Body of pancreas (tissue), 4 donors: Measurements from ENCODE around the gene OR2A14. TPM values are rescaled to one million over a fixed set of nuclear protein-coding genes. Genes with fewer than 3 reads are reported as not detected.

Source experiments
- ATAC-seq: fragments of 150-250 bp; one replicate; pipeline ENCODE4 v1.9.1; 2016
- DNase-seq, 4 donors: peaks; one replicate each; pipeline ENCODE4 v3.0.0-alpha.2; 2019
- H3K27ac ChIP-seq, 4 donors: fragments of 200-600 bp; sonication (generic); 1 replicate in 3 of 4; 2 replicates in 1 of 4; pipeline versions ENCODE4 v1.5.1 to v1.6.1; 2016 to 2019; ENCODE audit warnings: mild to moderate bottlenecking in 1 of 4, mixed read lengths in 1 of 4, moderate library complexity in 1 of 4
- H3K27me3 ChIP-seq, 2 donors: fragments of 200-600 bp; sonication (generic); one replicate each; pipeline ENCODE4 v1.6.0; 2016; ENCODE audit warnings: mild to moderate bottlenecking in 1 of 2
- H3K36me3 ChIP-seq, 2 donors: fragments of 200-600 bp; sonication (generic); replicated peaks in 1 of 2; 2 replicates each; pipeline ENCODE4 v1.5.1; 2016; ENCODE audit warnings: low read depth in 2 of 2; ENCODE audit not compliant: insufficient read depth in 1 of 2
- H3K4me1 ChIP-seq: fragments of 200-600 bp; sonication (generic); one replicate; pipeline ENCODE4 v1.6.0; 2016
- H3K4me3 ChIP-seq, 2 donors: fragments of 200-600 bp; sonication (generic); 1 replicate in 1 of 2; 2 replicates in 1 of 2; pipeline ENCODE4 v1.5.1; 2016 to 2019
- H3K9me3 ChIP-seq, 3 donors: fragments of 200-600 bp; sonication (generic); 1 replicate in 2 of 3; 2 replicates in 1 of 3; pipeline ENCODE4 v1.5.1; 2016
- POLR2A ChIP-seq, 3 donors: fragments of 450-650 bp; IDR thresholded peaks; one replicate each; pipeline ENCODE4 v1.6.1; 2016; ENCODE audit warnings: antibody characterized with exemption in 3 of 3, mild to moderate bottlenecking in 2 of 3
- whole genome bisulfite sequencing, 2 donors: methylation state at CpG; one replicate each; pipeline ENCODE4 v1.1.5; 2017; 5-methylcytosine and 5-hydroxymethylcytosine counted together
- intact Hi-C: fragments of 100-400 bp; cut with DNase I; formaldehyde crosslinking; loops from one replicate; pipeline ENCODE4 v1.15.1; 2023
- total RNA-seq, 2 donors: library from RNA; depleted of rRNA; stranded (reverse); fragments of >200 nt; gene quantifications; one replicate each; pipeline ENCODE4 v1.1.0, GENCODE V29; 2016
- TF ChIP-seq, protein P1 (sequence below), 7 experiments: fragments of 450-650 bp in 4 of 7; fragments of 200-600 bp in 3 of 7; sonication (generic) in 3 of 7; IDR thresholded peaks; one replicate each; pipeline ENCODE4 v1.5.1; 2016 to 2019; ENCODE audit warnings: antibody characterized with exemption in 7 of 7

Gene OR2A14
- total RNA-seq, 2 donors from 2014 or later, result not detected

DNA sequence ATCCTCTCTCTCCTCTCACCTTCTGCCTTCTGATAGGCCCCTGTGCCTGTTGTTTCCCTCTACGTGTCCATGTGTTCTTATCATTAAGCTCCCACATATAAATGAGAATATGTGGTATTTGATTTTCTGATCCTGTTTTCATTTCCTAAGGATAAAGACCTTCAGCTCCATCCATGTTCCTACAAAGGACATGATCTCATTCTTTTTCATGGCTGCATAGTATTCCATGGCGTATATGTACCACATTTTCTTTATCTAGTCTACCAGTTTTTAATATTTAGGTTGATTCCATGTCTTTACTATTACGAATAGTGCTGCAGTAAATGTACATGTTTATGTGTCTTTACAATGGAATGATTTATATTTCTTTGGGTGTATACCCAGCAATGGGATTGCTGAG lies 32.3 kb upstream of the OR2A14 start:
- no peaks in the 10 kb centered on the region for H3K9me3 ChIP-seq
- no peak for ATAC-seq
- no peak overlapping the region for H3K27ac ChIP-seq
- 71 to 86% methylated on average over 3 of the region's 3 CpGs for WGBS, 2 donors
- no peaks in the 10 kb centered on the region for H3K4me1 ChIP-seq
- no peaks in the 10 kb centered on the region for H3K27me3 ChIP-seq
- intact Hi-C loops, result no loop called here
- H3K4me3 ChIP-seq, result no peak overlapping the region
- DNase-seq, result no peak
- no peak for TF ChIP-seq POLR2A (IDR thresholded peaks at IDR 0.05)
- TF ChIP-seq, protein P1, sequence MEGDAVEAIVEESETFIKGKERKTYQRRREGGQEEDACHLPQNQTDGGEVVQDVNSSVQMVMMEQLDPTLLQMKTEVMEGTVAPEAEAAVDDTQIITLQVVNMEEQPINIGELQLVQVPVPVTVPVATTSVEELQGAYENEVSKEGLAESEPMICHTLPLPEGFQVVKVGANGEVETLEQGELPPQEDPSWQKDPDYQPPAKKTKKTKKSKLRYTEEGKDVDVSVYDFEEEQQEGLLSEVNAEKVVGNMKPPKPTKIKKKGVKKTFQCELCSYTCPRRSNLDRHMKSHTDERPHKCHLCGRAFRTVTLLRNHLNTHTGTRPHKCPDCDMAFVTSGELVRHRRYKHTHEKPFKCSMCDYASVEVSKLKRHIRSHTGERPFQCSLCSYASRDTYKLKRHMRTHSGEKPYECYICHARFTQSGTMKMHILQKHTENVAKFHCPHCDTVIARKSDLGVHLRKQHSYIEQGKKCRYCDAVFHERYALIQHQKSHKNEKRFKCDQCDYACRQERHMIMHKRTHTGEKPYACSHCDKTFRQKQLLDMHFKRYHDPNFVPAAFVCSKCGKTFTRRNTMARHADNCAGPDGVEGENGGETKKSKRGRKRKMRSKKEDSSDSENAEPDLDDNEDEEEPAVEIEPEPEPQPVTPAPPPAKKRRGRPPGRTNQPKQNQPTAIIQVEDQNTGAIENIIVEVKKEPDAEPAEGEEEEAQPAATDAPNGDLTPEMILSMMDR (IDR thresholded peaks at IDR 0.05), result no peak
- no peaks in the 10 kb centered on the region for H3K36me3 ChIP-seq

DNA sequence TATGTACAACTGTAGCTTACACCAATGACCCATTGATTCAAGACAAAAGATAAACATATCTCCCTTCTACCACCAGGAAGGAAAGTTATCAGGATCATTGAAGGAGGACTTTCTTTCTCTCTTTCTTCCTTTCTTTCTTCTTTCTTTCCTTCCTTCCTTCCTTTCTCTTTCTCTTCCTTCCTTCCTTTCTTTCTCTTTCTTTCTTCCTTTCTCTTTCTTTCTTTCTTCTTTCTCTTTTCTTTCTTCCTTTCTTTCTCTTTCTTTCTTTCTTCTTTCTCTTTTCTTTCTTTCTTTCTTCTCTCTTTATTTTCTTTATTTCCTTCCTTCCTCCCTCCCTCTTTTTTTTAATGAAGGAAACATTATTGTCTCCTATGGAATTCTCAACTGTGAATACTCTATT lies 24.2 kb upstream of the OR2A14 start:
- H3K27ac ChIP-seq, result no peak overlapping the region
- ATAC-seq (no peak), DNase-seq (no peak)
- no peaks in the 10 kb centered on the region for H3K36me3 ChIP-seq
- no peaks in the 10 kb centered on the region for H3K9me3 ChIP-seq
- H3K4me3 ChIP-seq, result no peak overlapping the region
- intact Hi-C loops, result no loop called here
- TF ChIP-seq POLR2A (IDR thresholded peaks at IDR 0.05), result no peak
- TF ChIP-seq, protein P1 (IDR thresholded peaks at IDR 0.05), result no peak
- H3K4me1 ChIP-seq, result no peaks in the 10 kb centered on the region
- no peaks in the 10 kb centered on the region for H3K27me3 ChIP-seq

DNA sequence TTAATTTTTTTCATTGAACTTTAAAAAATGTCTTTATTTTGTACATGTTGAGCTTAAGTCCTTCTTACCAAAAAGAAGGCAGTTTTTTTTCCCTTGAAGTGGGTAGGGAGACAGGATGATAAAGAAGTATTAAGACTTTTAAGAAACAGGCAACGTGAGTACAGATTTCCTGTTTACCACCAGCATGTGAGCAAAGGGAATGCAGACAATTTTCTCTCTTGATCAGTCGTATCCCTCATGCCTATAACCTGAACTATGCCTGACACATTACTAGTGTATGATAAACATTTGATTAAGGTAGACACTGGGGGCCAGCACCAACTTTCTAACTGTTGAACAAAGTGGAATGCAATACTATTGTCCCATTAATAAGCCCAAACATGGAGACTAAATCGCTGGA lies 22.4 kb upstream of the OR2A14 start:
- intact Hi-C loops, result no loop called here
- H3K27ac ChIP-seq, result no peak overlapping the region
- no peaks in the 10 kb centered on the region for H3K9me3 ChIP-seq
- TF ChIP-seq POLR2A (IDR thresholded peaks at IDR 0.05), result no peak
- TF ChIP-seq, protein P1 (IDR thresholded peaks at IDR 0.05), result no peak
- DNase-seq (no peak), ATAC-seq (no peak)
- 44 to 63% methylated on average over 3 of the region's 3 CpGs for WGBS, 2 donors
- no peaks in the 10 kb centered on the region for H3K27me3 ChIP-seq
- H3K4me1 ChIP-seq, result no peaks in the 10 kb centered on the region
- no peak overlapping the region for H3K4me3 ChIP-seq
- H3K36me3 ChIP-seq, result no peaks in the 10 kb centered on the region

DNA sequence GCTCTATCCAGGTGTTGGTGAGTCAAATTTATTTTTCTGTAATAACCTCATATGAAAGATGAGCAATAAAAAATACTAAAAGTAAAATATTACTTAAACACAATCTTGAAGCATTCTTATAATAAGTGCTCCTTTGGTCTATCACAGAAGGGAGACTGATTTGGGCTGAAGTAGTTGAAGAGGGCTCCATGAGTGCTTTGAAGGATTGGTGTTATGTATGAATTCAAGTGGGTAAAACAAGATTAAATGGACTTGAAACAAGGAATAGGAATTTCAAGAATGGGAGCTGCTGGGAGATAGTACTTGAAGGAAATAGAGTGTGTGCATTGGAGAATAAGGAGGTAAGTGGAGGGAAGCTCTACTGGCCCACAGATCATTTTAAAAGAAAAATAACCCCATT lies 20.9 kb upstream of the OR2A14 start:
- no peaks in the 10 kb centered on the region for H3K27me3 ChIP-seq
- DNase-seq (no peak), ATAC-seq (no peak)
- no peaks in the 10 kb centered on the region for H3K36me3 ChIP-seq
- TF ChIP-seq POLR2A (IDR thresholded peaks at IDR 0.05), result no peak
- TF ChIP-seq, protein P1 (IDR thresholded peaks at IDR 0.05), result no peak
- H3K27ac ChIP-seq, result no peak overlapping the region
- no peak overlapping the region for H3K4me3 ChIP-seq
- no peaks in the 10 kb centered on the region for H3K4me1 ChIP-seq
- intact Hi-C loops, result no loop called here
- no peaks in the 10 kb centered on the region for H3K9me3 ChIP-seq

DNA sequence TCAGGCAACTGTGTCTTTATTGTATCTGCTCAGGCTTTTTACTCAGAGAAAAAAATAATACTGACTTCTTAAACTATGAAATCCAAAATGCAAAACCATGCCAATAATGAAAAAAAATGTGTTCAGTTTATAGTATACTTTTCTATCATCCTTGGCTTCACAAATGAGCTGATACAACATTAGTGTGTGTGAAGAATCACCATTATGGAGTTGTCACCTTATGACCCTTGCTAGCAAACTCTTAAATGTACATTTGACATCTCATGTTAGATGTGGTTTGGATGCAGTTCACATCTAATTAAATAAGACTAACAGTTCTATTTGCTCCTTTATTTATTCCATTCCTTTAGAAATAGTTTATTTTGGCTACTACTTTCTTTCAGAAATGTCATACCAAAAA lies 17.8 kb upstream of the OR2A14 start:
- intact Hi-C loops, result no loop called here
- no peak for DNase-seq
- no peak overlapping the region for H3K27ac ChIP-seq
- H3K27me3 ChIP-seq, result no peaks in the 10 kb centered on the region
- H3K4me1 ChIP-seq, result no peaks in the 10 kb centered on the region
- H3K9me3 ChIP-seq, result no peaks in the 10 kb centered on the region
- no peak for ATAC-seq
- TF ChIP-seq, protein P1 (IDR thresholded peaks at IDR 0.05), result no peak
- no peak for TF ChIP-seq POLR2A (IDR thresholded peaks at IDR 0.05)
- no peaks in the 10 kb centered on the region for H3K36me3 ChIP-seq
- no peak overlapping the region for H3K4me3 ChIP-seq
